ENCODE measurements around the gene DPM1. TPM values are rescaled to one million over a fixed set of nuclear protein-coding genes. Genes with fewer than 3 reads are reported as not detected.

DPM1 gene
- total RNA-seq, 3 donors from 2014 or later = 30.9 to 39.5 (median 32.9) TPM

DNA sequence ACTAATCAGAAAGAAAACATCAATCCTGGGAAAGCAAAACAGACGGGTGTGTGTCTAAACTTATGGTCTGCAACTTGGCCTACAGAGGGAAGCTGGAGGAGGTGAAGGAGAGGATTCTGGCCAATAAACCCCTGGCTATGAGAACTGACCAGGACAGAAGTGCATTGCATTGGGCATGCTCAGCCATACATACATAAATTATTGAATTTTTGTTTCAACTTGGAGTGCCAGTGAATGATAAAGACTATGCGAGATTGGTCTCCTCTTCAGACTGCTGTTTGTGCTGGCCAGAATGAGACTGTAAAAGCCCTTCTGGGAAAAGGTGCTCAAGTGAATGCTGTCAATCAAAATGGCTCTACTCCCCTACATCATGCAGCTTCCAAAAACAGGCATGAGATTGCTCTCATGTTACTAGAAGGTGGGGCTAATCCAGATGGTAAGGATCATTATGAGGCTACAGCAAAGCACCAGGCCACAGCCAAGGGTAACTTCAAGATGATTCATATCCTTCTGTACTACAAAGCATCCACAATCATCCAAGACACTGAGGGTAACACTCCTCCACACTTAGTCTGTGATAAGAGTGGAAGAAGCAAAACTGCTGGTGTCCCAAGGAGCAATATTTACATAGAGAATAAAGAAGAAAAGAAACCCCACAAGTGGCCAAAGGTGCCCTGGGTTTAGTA is 44.5 kb downstream of the DPM1 start:
- DNase-seq = no peak
- Histone ChIP-seq H3K4me3 (no peak overlapping the region), H3K36me3 (ENCODE audit: low read depth) (no peaks in the 10 kb centered on the region), H3K9me3 (no peaks in the 10 kb centered on the region), H3K4me1 (ENCODE audit: low read depth) (peaks cover 35% of the 10 kb centered on the region)
- intact Hi-C loops (cut with DNase I, micrococcal nuclease) = no loop called here
- TF ChIP-seq, protein P1, sequence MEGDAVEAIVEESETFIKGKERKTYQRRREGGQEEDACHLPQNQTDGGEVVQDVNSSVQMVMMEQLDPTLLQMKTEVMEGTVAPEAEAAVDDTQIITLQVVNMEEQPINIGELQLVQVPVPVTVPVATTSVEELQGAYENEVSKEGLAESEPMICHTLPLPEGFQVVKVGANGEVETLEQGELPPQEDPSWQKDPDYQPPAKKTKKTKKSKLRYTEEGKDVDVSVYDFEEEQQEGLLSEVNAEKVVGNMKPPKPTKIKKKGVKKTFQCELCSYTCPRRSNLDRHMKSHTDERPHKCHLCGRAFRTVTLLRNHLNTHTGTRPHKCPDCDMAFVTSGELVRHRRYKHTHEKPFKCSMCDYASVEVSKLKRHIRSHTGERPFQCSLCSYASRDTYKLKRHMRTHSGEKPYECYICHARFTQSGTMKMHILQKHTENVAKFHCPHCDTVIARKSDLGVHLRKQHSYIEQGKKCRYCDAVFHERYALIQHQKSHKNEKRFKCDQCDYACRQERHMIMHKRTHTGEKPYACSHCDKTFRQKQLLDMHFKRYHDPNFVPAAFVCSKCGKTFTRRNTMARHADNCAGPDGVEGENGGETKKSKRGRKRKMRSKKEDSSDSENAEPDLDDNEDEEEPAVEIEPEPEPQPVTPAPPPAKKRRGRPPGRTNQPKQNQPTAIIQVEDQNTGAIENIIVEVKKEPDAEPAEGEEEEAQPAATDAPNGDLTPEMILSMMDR (IDR thresholded peaks at IDR 0.05) = no peak
- ATAC-seq = peak; percentile 24

DNA sequence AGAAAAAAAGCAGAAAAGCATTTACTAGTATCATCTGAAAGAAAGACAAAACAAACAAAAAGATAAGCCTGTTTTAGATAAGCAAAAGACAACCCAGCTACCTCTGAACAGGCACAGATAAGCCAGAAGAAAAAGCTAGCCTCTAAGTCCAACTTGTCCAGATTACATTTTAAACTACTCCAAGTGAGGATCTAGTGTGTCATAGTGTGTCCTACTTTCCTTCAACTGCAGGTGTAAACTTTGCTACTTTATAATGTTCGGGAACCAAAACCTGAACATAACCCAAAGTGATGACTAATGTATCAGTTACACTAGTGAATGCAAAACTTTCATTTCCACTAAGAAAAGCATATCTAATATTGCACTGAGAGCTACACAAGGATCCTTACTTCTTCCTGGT is 46.6 kb downstream of the DPM1 start:
- TF ChIP-seq, protein P1 (IDR thresholded peaks at IDR 0.05) = no peak
- no peaks in the 10 kb centered on the region for H3K36me3 ChIP-seq (ENCODE audit: low read depth)
- ATAC-seq (no peak), DNase-seq (no peak)
- H3K4me1 ChIP-seq (ENCODE audit: low read depth) = peaks cover 24% of the 10 kb centered on the region
- intact Hi-C loops (cut with DNase I, micrococcal nuclease) = no loop called here
- no peak overlapping the region for H3K4me3 ChIP-seq
- no peaks in the 10 kb centered on the region for H3K9me3 ChIP-seq

DNA sequence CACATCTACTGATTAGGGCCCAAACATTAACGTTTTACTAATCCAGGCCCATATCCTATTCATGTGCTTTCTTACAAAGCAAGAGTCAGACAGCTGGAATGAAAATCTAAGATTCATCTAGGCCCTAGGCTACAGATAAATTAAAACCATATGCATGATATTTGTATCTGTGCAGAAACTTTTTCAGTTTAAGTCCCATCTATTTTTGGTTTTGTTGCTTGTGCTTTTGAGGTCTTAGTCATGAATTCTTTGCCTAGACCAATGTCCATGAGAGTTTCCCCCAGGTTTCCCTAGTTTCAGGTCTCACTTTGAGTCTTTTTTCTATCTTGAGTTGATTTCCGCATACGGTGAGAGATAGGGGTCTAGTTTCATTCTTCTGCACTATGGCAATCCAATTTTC is 47.3 kb downstream of the DPM1 start:
- no peak for DNase-seq
- Histone ChIP-seq H3K4me3 (no peak overlapping the region), H3K36me3 (ENCODE audit: low read depth) (no peaks in the 10 kb centered on the region), H3K4me1 (ENCODE audit: low read depth) (peaks cover 18% of the 10 kb centered on the region), H3K9me3 (no peaks in the 10 kb centered on the region)
- intact Hi-C loops (cut with DNase I, micrococcal nuclease) = no loop called here
- no peak for ATAC-seq
- TF ChIP-seq, protein P1 (IDR thresholded peaks at IDR 0.05) = no peak

DNA sequence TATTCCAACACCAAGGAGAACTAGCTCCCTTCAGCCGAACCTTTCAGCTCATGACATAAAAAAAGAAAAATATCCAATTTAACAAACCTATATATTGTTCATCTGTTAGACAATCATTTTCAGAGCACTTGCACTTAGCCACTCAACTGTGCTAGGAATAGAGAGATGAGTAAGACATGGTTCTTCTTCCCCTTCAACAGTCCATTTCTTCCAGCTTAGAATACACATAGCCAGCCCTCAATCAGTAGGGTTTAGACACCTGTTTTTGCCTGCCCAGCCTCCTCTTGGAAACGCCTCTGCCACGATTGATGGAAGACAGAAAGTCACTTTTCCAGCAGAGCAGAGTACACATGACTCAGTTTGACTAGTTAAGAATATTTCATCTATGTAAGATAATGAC is 48.9 kb downstream of the DPM1 start:
- Histone ChIP-seq H3K4me1 (ENCODE audit: low read depth) (peaks cover 8% of the 10 kb centered on the region), H3K4me3 (no peak overlapping the region), H3K36me3 (ENCODE audit: low read depth) (no peaks in the 10 kb centered on the region), H3K9me3 (no peaks in the 10 kb centered on the region)
- intact Hi-C loops (cut with DNase I, micrococcal nuclease) = no loop called here
- ATAC-seq (no peak), DNase-seq (no peak)
- TF ChIP-seq, protein P1 (IDR thresholded peaks at IDR 0.05) = no peak

DNA sequence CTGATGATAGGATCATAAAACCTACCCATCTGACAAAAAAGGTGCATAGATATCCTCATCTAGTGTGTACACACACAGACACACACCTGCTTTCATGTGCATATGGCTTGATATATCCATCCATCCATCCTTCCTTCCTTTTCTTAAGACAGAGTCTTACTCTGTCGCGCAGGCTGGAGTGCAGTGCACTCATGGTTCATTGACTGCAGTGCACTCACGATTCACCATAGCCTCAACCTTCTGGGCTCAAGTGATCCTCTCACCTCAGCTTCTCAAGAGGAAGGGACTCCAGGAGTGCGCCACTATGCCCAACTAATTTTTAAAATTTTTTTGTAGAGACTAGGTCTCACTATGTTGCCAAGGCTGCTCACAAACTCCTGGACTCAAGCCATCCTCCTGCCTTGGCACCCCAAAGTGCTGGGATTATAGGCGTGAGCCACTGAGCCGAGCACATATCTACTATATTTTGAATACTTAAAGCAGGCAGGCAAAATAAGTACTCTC is 54.2 kb downstream of the DPM1 start:
- TF ChIP-seq, protein P1 (IDR thresholded peaks at IDR 0.05) = no peak
- ATAC-seq (no peak), DNase-seq (no peak)
- Histone ChIP-seq H3K36me3 (ENCODE audit: low read depth) (no peaks in the 10 kb centered on the region), H3K4me1 (ENCODE audit: low read depth) (no peaks in the 10 kb centered on the region), H3K4me3 (no peak overlapping the region), H3K9me3 (no peaks in the 10 kb centered on the region)
- intact Hi-C loops (cut with DNase I, micrococcal nuclease) = no loop called here

All from mucosa of descending colon (tissue), 3 donors.